HepG2 (cell line): ENCODE measurements around the gene TOX2. TPM values are rescaled to one million over a fixed set of nuclear protein-coding genes. Genes with fewer than 3 reads are reported as not detected.

ENCODE experiments used
- ATAC-seq: fragments of 200-7000 bp; cut with Tn5 transposase; 3 replicates; pipeline ENCODE4 v1.9.1; 2020; ENCODE audit warnings: mild to moderate bottlenecking, moderate library complexity
- BruUV-seq: library from RNA; stranded (reverse); fragments of 400-500 nt; replicated peaks from 2 replicates; lab custom pipeline; 2021; lab: Mats Ljungman, UMichigan
- CTCF ChIA-PET: fragments of 300-600 bp; formaldehyde crosslinking; extraction: SDS; loops from one replicate; lab custom pipeline; 2021; ENCODE audit warnings: low total read pairs, inconsistent platforms, low intra/inter-chr PET ratio; lab: Yijun Ruan, JAX
- POLR2A ChIA-PET: fragments of 350-600 bp; sonication (Branson Sonifier 250); formaldehyde crosslinking; loops from one replicate; lab custom pipeline; 2020; ENCODE audit warnings: antibody characterized with exemption, inconsistent platforms; lab: Yijun Ruan, JAX
- DNase-seq: peaks from one replicate; pipeline ENCODE4 v3.0.0-alpha.2; 2015; ENCODE audit warnings: low spot score
- FAIRE-seq: peaks from 3 replicates; lab custom pipeline; 2011; peaks lifted over from hg19 to GRCh38; lab: Jason Lieb, UNC
- H2AFZ ChIP-seq: one replicate; pipeline ENCODE4 v1.6.1; 2011; ENCODE audit warnings: low read length, inconsistent platforms
- H3K27ac ChIP-seq: fragments of 300-600 bp; 3 replicates; pipeline ENCODE4 v1.8.0; 2011; ENCODE audit warnings: mixed run types, mild to moderate bottlenecking, mixed read lengths, low read length, inconsistent platforms; ENCODE audit not compliant: insufficient read depth; ENCODE audit errors: extremely low read length
- H3K27me3 ChIP-seq, 2 experiments: fragments of 200-600 bp in 1 of 2; 2 replicates in 1 of 2; 3 replicates in 1 of 2; pipeline versions ENCODE4 v1.6.0 to v1.8.0; 2011; ENCODE audit warnings: low read length in 2 of 2, mild to moderate bottlenecking in 2 of 2, moderate library complexity in 2 of 2, inconsistent platforms in 1 of 2; ENCODE audit not compliant: insufficient read depth in 2 of 2, control insufficient read depth in 1 of 2
- H3K36me3 ChIP-seq, 2 experiments: fragments of 200-600 bp in 1 of 2; replicated peaks in 1 of 2; 2 replicates in 1 of 2; 3 replicates in 1 of 2; pipeline versions ENCODE4 v1.5.1 to v1.8.0; 2011; ENCODE audit warnings: low read length in 2 of 2, inconsistent platforms in 1 of 2; ENCODE audit not compliant: insufficient read depth in 2 of 2, control insufficient read depth in 1 of 2
- H3K4me1 ChIP-seq: 2 replicates; pipeline ENCODE4 v1.5.1; 2012; ENCODE audit warnings: low read length, inconsistent platforms; ENCODE audit not compliant: insufficient read depth
- H3K4me2 ChIP-seq: 2 replicates; pipeline ENCODE4 v1.6.0; 2011; ENCODE audit warnings: low read depth, low read length, inconsistent platforms
- H3K4me3 ChIP-seq, 3 experiments: fragments of 200-600 bp in 1 of 3; sonication (generic), shearing (Covaris generic) in 1 of 3; replicated peaks in 1 of 3; 2 replicates each; pipeline ENCODE4 v1.5.1; 2011 to 2016; ENCODE audit warnings: low read length in 3 of 3, inconsistent platforms in 2 of 3, low read depth in 2 of 3, mild to moderate bottlenecking in 2 of 3, control low read depth in 1 of 3, mixed read lengths in 1 of 3; ENCODE audit not compliant: insufficient read depth in 1 of 3
- H3K79me2 ChIP-seq: one replicate; pipeline ENCODE4 v1.6.1; 2011; ENCODE audit warnings: low read length, inconsistent platforms; ENCODE audit not compliant: insufficient read depth
- H3K9ac ChIP-seq: 2 replicates; pipeline ENCODE4 v1.6.0; 2011; ENCODE audit warnings: mild to moderate bottlenecking, low read depth, low read length, inconsistent platforms; ENCODE audit not compliant: insufficient read depth
- H3K9me3 ChIP-seq: 2 replicates; pipeline ENCODE4 v1.5.1; 2012; ENCODE audit warnings: mild to moderate bottlenecking, low read length
- H4K20me1 ChIP-seq: 2 replicates; pipeline ENCODE4 v1.6.0; 2011; ENCODE audit warnings: inconsistent platforms, mild to moderate bottlenecking, low read length, moderate library complexity; ENCODE audit not compliant: insufficient read depth
- HNRNPK ChIP-seq: fragments of 200-400 bp; formaldehyde crosslinking; IDR thresholded peaks from 2 replicates; pipeline ENCODE4 v1.6.1; 2018; ENCODE audit warnings: low read length, low read depth, moderate library complexity, mild to moderate bottlenecking; ENCODE audit not compliant: poor library complexity, severe bottlenecking
- MAZ ChIP-seq, 2 experiments: sonication (generic) in 1 of 2; formaldehyde crosslinking in 1 of 2; IDR thresholded peaks; 2 replicates each; pipeline versions ENCODE4 v1.5.0 to v1.6.1; 2012 to 2020; ENCODE audit warnings: low read depth in 2 of 2, mild to moderate bottlenecking in 2 of 2, borderline replicate concordance in 1 of 2, improper control_type of control experiment in 1 of 2, low read length in 1 of 2, missing genetic modification reagents in 1 of 2, moderate library complexity in 1 of 2
- PHF8 ChIP-seq: sonication (generic); formaldehyde crosslinking; IDR thresholded peaks from 2 replicates; pipeline ENCODE4 v1.5.0; 2020; ENCODE audit warnings: missing genetic modification reagents
- XBP1 ChIP-seq: sonication (generic); formaldehyde crosslinking; IDR thresholded peaks from 2 replicates; pipeline ENCODE4 v1.5.0; 2020; ENCODE audit warnings: missing genetic modification reagents
- ZFAT ChIP-seq: sonication (generic); formaldehyde crosslinking; conservative IDR thresholded peaks from 2 replicates; pipeline ENCODE4 v1.8.1; 2023; ENCODE audit warnings: missing genetic modification reagents, inconsistent platforms
- ZNF446 ChIP-seq: sonication (generic); formaldehyde crosslinking; IDR thresholded peaks from 2 replicates; pipeline ENCODE4 v1.5.0; 2020; ENCODE audit warnings: mild to moderate bottlenecking, missing genetic modification reagents
- ZNF558 ChIP-seq: sonication (generic); formaldehyde crosslinking; IDR thresholded peaks from 2 replicates; pipeline ENCODE4 v1.9.0; 2022; ENCODE audit warnings: mild to moderate bottlenecking, missing genetic modification reagents, borderline replicate concordance
- ZNF660 ChIP-seq: sonication (generic); formaldehyde crosslinking; IDR thresholded peaks from 2 replicates; pipeline ENCODE4 v1.5.1; 2020; ENCODE audit warnings: mild to moderate bottlenecking, low read depth, missing genetic modification reagents, borderline replicate concordance
- ZNF772 ChIP-seq: sonication (generic); formaldehyde crosslinking; IDR thresholded peaks from 2 replicates; pipeline ENCODE4 v1.5.0; 2020; ENCODE audit warnings: mild to moderate bottlenecking, missing genetic modification reagents
- WGBS: methylation state at CpG from one replicate; pipeline ENCODE4 v1.1.6; 2017; ENCODE audit warnings: low lambda C conversion rate; 5-methylcytosine and 5-hydroxymethylcytosine counted together
- in situ Hi-C: cut with HindIII; loops from 2 replicates; pipeline ENCODE4 v1.10.0; 2017; ENCODE audit warnings: low pct_unique_long_range_greater_than_20kb; ENCODE audit not compliant: extremely low pct_ligation_motif_present
- intact Hi-C: fragments of 100-400 bp; cut with micrococcal nuclease; formaldehyde crosslinking; loops from one replicate; pipeline ENCODE4 v1.10.0; 2022; ENCODE audit not compliant: unreplicated experiment
- polyA plus RNA-seq, 8 experiments: library from polyadenylated mRNA; depleted of rRNA in 3 of 8; stranded (reverse) in 7 of 8; unstranded in 1 of 8; fragments of >200 nt; fragmentation: Illumina TruSeq in 4 of 8; extraction: Trizol in 4 of 8; gene quantifications; 2 replicates each; pipeline versions ENCODE4 v1.2.1 to v1.2.3, GENCODE V29; 2011 to 2016; ENCODE audit warnings: low read depth in 4 of 8, missing spikeins in 1 of 8, mixed read lengths in 1 of 8; ENCODE audit not compliant: insufficient read depth in 1 of 8
- total RNA-seq, 5 experiments: library from RNA; depleted of rRNA; stranded (reverse); fragments of >200 nt; fragmentation: Illumina TruSeq; extraction: Trizol; gene quantifications; 2 replicates each; pipeline ENCODE4 v1.2.3, GENCODE V29; 2016; ENCODE audit warnings: low read depth in 1 of 5
- TF ChIP-seq, protein P1 (sequence below): sonication (generic); formaldehyde crosslinking; IDR thresholded peaks from 2 replicates; pipeline ENCODE4; 2020; ENCODE audit warnings: missing genetic modification reagents, mild to moderate bottlenecking, borderline replicate concordance
- TF ChIP-seq, protein P2 (sequence below): sonication (generic); formaldehyde crosslinking; IDR thresholded peaks from 2 replicates; pipeline ENCODE4 v1.9.0; 2021; ENCODE audit warnings: missing genetic modification reagents, borderline replicate concordance

TOX2 gene
- total and polyA plus RNA-seq, 2 of the 13 experiments (the other 11 are each of a cell fraction or from before 2014, with no cell fraction given) = not detected

DNA sequence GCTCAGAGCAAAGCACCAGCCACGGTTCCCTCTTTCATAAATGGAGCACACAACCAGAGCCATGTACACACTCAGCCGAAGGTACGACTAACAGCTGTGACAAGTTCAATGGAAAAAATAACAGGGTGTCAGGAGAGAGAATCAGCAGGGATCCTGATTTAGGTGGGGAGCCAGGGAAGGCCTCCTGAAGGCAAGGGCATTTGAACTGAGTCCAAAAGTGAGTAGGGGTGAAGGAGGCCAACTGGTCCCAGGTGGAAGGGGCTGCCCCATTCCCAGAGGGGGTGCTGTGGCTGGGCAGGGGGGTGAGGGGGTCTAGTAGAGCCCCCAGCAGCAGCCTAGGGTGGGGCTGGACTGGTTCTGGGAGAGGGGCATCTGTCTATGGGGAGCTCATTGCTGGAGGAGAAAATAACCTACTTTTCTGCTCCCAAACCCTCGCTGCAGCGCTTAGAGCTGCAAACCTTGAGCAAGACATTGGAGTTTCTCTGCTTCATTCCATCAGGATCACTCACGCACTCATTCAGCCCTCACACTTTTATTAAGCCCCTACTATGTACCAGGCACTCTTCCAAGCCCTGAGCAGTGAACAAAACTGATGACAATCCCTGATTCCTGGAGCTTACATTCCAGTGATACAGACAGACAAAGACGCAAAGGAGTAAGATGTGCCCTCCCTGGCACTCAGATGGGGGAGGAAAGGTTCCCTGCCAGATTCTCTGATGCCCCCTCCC lies 113.5 kb downstream of the TOX2 start:
- no peak for FAIRE-seq
- WGBS = 11% methylated on average over 7 of the region's 7 CpGs
- Histone ChIP-seq H3K9me3 (no peaks in the 10 kb centered on the region), H3K9ac (no peak overlapping the region), H3K4me1 (no peaks in the 10 kb centered on the region), H2AFZ (no peak overlapping the region), H3K36me3 (no peaks in the 10 kb centered on the region), H3K27ac (no peak overlapping the region), H3K4me3 (no peak overlapping the region), H3K4me2 (no peak overlapping the region), H3K27me3 (peaks cover 7 to 63% of the 10 kb centered on the region in 2 experiments), H3K79me2 (no peaks in the 10 kb centered on the region), H4K20me1 (no peaks in the 10 kb centered on the region)
- intact Hi-C loops (no loop called here), in situ Hi-C loops (no loop called here)
- no peak for ATAC-seq
- DNase-seq = no peak
- BruUV-seq = no TSS peak
- TF ChIP-seq ZNF772 (CRISPR knock-in tag) = no peak
- no peak for TF ChIP-seq MAZ (IDR thresholded peaks at IDR 0.05; ENCODE audit: borderline replicate concordance, low read depth, low read length)
- no peak for TF ChIP-seq MAZ (CRISPR knock-in tag; IDR thresholded peaks at IDR 0.05; ENCODE audit: low read depth)
- TF ChIP-seq, protein P1, sequence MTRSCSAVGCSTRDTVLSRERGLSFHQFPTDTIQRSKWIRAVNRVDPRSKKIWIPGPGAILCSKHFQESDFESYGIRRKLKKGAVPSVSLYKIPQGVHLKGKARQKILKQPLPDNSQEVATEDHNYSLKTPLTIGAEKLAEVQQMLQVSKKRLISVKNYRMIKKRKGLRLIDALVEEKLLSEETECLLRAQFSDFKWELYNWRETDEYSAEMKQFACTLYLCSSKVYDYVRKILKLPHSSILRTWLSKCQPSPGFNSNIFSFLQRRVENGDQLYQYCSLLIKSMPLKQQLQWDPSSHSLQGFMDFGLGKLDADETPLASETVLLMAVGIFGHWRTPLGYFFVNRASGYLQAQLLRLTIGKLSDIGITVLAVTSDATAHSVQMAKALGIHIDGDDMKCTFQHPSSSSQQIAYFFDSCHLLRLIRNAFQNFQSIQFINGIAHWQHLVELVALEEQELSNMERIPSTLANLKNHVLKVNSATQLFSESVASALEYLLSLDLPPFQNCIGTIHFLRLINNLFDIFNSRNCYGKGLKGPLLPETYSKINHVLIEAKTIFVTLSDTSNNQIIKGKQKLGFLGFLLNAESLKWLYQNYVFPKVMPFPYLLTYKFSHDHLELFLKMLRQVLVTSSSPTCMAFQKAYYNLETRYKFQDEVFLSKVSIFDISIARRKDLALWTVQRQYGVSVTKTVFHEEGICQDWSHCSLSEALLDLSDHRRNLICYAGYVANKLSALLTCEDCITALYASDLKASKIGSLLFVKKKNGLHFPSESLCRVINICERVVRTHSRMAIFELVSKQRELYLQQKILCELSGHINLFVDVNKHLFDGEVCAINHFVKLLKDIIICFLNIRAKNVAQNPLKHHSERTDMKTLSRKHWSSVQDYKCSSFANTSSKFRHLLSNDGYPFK (CRISPR knock-in tag) = no peak
- no peak for TF ChIP-seq PHF8 (CRISPR knock-in tag)
- no peak for TF ChIP-seq XBP1 (CRISPR knock-in tag)
- TF ChIP-seq ZFAT (CRISPR knock-in tag) = no peak
- TF ChIP-seq, protein P2, sequence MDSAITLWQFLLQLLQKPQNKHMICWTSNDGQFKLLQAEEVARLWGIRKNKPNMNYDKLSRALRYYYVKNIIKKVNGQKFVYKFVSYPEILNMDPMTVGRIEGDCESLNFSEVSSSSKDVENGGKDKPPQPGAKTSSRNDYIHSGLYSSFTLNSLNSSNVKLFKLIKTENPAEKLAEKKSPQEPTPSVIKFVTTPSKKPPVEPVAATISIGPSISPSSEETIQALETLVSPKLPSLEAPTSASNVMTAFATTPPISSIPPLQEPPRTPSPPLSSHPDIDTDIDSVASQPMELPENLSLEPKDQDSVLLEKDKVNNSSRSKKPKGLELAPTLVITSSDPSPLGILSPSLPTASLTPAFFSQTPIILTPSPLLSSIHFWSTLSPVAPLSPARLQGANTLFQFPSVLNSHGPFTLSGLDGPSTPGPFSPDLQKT (CRISPR knock-in tag) = no peak
- TF ChIP-seq ZNF558 (CRISPR knock-in tag) = no peak
- no peak for TF ChIP-seq ZNF660 (CRISPR knock-in tag)
- no peak for TF ChIP-seq HNRNPK
- no peak for TF ChIP-seq ZNF446 (CRISPR knock-in tag)
- ChIA-PET POLR2A (no interaction called here), CTCF (no interaction called here)
